ENCODE results near the gene MTMR2.

DNA sequence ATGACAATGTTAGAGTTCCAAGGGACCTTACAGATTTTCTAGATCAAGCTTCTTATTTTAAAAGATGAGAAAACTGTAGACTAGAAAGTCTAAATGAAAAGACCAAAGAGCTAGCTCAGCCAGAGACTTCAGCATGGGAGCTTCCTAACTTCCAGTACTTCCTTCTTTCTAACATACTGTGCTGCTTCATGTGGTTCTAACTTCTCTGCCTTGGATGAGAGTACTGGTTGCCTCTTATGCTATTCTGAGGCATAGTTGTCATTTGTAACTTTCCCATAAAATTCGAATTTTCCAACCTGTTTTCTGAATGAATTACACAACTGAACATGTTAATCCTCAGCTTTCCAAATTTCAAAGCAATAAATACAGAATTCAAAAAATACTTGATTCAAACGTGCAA, 1.8 kb downstream of the MTMR2 start:
- TF ChIP-seq POLR2A (IDR thresholded peaks at IDR 0.05; ENCODE audit: low read length), result no peak
- TF ChIP-seq GATA1 (IDR thresholded peaks at IDR 0.05; ENCODE audit: low read depth, low read length), result no peak
